Heart left ventricle (tissue), 16 donors: ENCODE results near the gene INO80. TPM values are rescaled to one million over a fixed set of nuclear protein-coding genes. Genes with fewer than 3 reads are reported as not detected.
A peak's percentile ranks its signal among the peaks of the same experiment; 100 is the strongest.

Experiments used
- ATAC-seq, 4 donors: fragments of 200-7000 bp; cut with Tn5 transposase; one replicate each; pipeline ENCODE4 v1.9.1; 2020 to 2022; ENCODE audit warnings: moderate library complexity in 4 of 4, mild to moderate bottlenecking in 3 of 4, moderate number of reproducible peaks in 1 of 4
- DNase-seq, 5 donors: peaks; one replicate each; pipeline ENCODE4 v3.0.0-alpha.2; 2020
- H3K27ac ChIP-seq, 12 donors: fragments of 200-600 bp; sonication (generic) in 4 of 12; one replicate each; pipeline versions ENCODE4 v1.5.0 to v1.8.0; 2016 to 2022; ENCODE audit warnings: mild to moderate bottlenecking in 2 of 12
- H3K27me3 ChIP-seq, 9 donors: fragments of 200-600 bp; sonication (generic) in 2 of 9; one replicate each; pipeline versions ENCODE4 v1.5.1 to v1.8.0; 2016 to 2022; ENCODE audit warnings: mild to moderate bottlenecking in 3 of 9
- H3K36me3 ChIP-seq, 9 donors: fragments of 200-600 bp; sonication (generic) in 2 of 9; one replicate each; pipeline versions ENCODE4 v1.5.0 to v1.8.0; 2018 to 2022; ENCODE audit warnings: mild to moderate bottlenecking in 2 of 9
- H3K4me1 ChIP-seq, 12 donors: fragments of 200-600 bp; sonication (generic) in 4 of 12; one replicate each; pipeline versions ENCODE4 v1.5.0 to v1.8.0; 2016 to 2022; ENCODE audit warnings: mild to moderate bottlenecking in 3 of 12
- H3K4me3 ChIP-seq, 12 donors: fragments of 200-600 bp; sonication (generic) in 4 of 12; one replicate each; pipeline versions ENCODE4 v1.5.0 to v1.8.0; 2017 to 2022; ENCODE audit warnings: mild to moderate bottlenecking in 9 of 12, moderate library complexity in 4 of 12
- H3K9me3 ChIP-seq, 12 donors: fragments of 200-600 bp; sonication (generic) in 4 of 12; one replicate each; pipeline versions ENCODE4 v1.5.0 to v1.8.0; 2016 to 2022; ENCODE audit warnings: mild to moderate bottlenecking in 1 of 12
- CTCF ChIP-seq, 12 donors: fragments of 200-600 bp; sonication (generic) in 4 of 12; IDR thresholded peaks; one replicate each; pipeline versions ENCODE4 v1.5.0 to v1.8.0; 2018 to 2022; ENCODE audit warnings: antibody characterized with exemption in 12 of 12, mild to moderate bottlenecking in 5 of 12
- POLR2A ChIP-seq, 2 donors: fragments of 450-650 bp; IDR thresholded peaks; one replicate each; pipeline ENCODE4 v1.6.1; 2017; ENCODE audit warnings: antibody characterized with exemption in 2 of 2, mild to moderate bottlenecking in 2 of 2, moderate library complexity in 2 of 2
- WGBS, 4 donors: extraction: QIAGEN DNeasy Blood & Tissue Kit in 2 of 4; methylation state at CpG; one replicate each; pipeline versions ENCODE4 v1.1.5 to v1.1.7; 2013 to 2018; 5-methylcytosine and 5-hydroxymethylcytosine counted together
- intact Hi-C, 10 donors: fragments of 100-400 bp; cut with DNase I; formaldehyde crosslinking; loops; one replicate each; pipeline versions ENCODE4 v1.11.1 to v1.14.2; 2022
- polyA plus RNA-seq, 2 donors: library from polyadenylated mRNA; stranded (reverse); fragments of 200-250 nt; gene quantifications; one replicate each; pipeline ENCODE4 v1.2.3, GENCODE V29; 2013
- total RNA-seq, 9 donors: library from RNA; depleted of rRNA in 2 of 9; stranded (reverse); fragments of >200 nt in 2 of 9; fragmentation: NEBNext Ultra II Directional in 3 of 9; extraction: Animal tissue kit (Norgen Biotek cat#: 25700) in 3 of 9; gene quantifications; one replicate each; pipeline versions ENCODE4 v1.1.0 to v1.2.4, GENCODE V29; 2016 to 2023
- donor health status: ischemic (EF 13 %, LVEDD 7.1; RV severe dilation, severe dysfunction).
- donor health status: healthy with polysubstance abuse.
- donor health status: DM: no; HTN: yes; CAD: no.
- donor health status: DM: no; HTN: no; CAD: no.
- donor health status: ischemic (EF 25% LVEDD 6.9; RV normal size, moderate dysfunction).
- donor health status: ischemic (EF 25% LVEDD 5.7; RV mildly dilated, moderate dysfunction).
- donor health status: healthy.
- donor health status: DM: yes; HTN: yes; CAD: no.
- donor health status: ischemic (EF 35%, LVEDD 5.7; RV mildly dilated, moderate dysfunction).
- donor health status: nonischemic (EF 11% LVEDD 7.7; RV severe dilation, severe dysfunction).
- donor health status: DM: yes; HTN: yes; CAD: no.
- donor health status: PGD.
- donor health status: ischemic (EF 29% LVEDD 5.4; RV normal size, mild dysfunction).
- donor health status: nonischemic (EF 23%, LVEDD 6.1; RV moderate dilation, normal function).

The INO80 gene
- total and polyA plus RNA-seq, 11 donors, result 4.7 to 20.9 (median 12.6) TPM

GRCh38 chr15:41116962-41117252, 827 bp upstream of the INO80 start:
- WGBS, 4 donors, result 70 to 81% (median 80%) methylated on average over 6 of the region's 6 CpGs
- ATAC-seq (peak in 1 of 4 donors; percentile 1), DNase-seq (no peak)
- no peaks in the 10 kb centered on the region for H3K9me3 ChIP-seq
- H3K36me3 ChIP-seq, result no peaks in the 10 kb centered on the region
- TF ChIP-seq POLR2A (IDR thresholded peaks at IDR 0.05), result no peak
- no peak for TF ChIP-seq CTCF (IDR thresholded peaks at IDR 0.05)
- intact Hi-C loops, result loop anchor here in 7 of 10 donors (1.0 to 10.0 kb wide), 6 partner anchors 114 to 225 kb away; partner anchors contain the start of genes CHP1 (in 6 of the 7), EXD1 (in 5 of the 7) and VPS18 (in 2 of the 7)
- H3K4me1 ChIP-seq, result peaks cover 0 to 23% (median 18%) of the 10 kb centered on the region in 12 donors
- H3K27me3 ChIP-seq, result peaks cover 0 to 3% (median 0%) of the 10 kb centered on the region in 9 donors
- H3K27ac ChIP-seq, result peak overlapping the region; percentile 91 to 100 (median 100)
- peak overlapping the region; percentile 72 to 98 (median 84) for H3K4me3 ChIP-seq

GRCh38 chr15:41115652-41116115, 396 bp downstream of the INO80 start:
- Histone ChIP-seq H3K4me3 (peak overlapping the region; percentile 72 to 98 (median 84)), H3K4me1 (peaks cover 0 to 24% (median 18%) of the 10 kb centered on the region in 12 donors), H3K36me3 (peaks cover 0 to 6% (median 0%) of the 10 kb centered on the region in 9 donors), H3K27me3 (no peaks in the 10 kb centered on the region), H3K9me3 (no peaks in the 10 kb centered on the region), H3K27ac (peak overlapping the region; percentile 91 to 100 (median 100))
- 0 to 1% (median 0%) methylated on average over 9 to 46 of the region's 46 CpGs for WGBS, 4 donors
- DNase-seq, result peak in 4 of 5 donors; percentile 55 to 73 (median 67)
- intact Hi-C loops, result loop anchor here in 7 of 10 donors (1.0 to 10.0 kb wide), 6 partner anchors 115 to 223 kb away; partner anchors contain the start of genes CHP1 (in 6 of the 7), EXD1 (in 5 of the 7) and VPS18 (in 2 of the 7)
- TF ChIP-seq POLR2A (IDR thresholded peaks at IDR 0.05) (no peak), CTCF (IDR thresholded peaks at IDR 0.05) (peak in 1 of 12 donors; percentile 3)
- peak; percentile 47 to 78 (median 62) for ATAC-seq

- no peaks in the 10 kb centered on the region for H3K27me3 ChIP-seq
- H3K9me3 ChIP-seq, result no peaks in the 10 kb centered on the region
- H3K4me3 ChIP-seq, result peak overlapping the region; percentile 72 to 98 (median 84)
- peak overlapping the region; percentile 91 to 100 (median 100) for H3K27ac ChIP-seq
- WGBS, 4 donors, result 0 to 1% (median 0%) methylated on average over 9 to 10 of the region's 10 CpGs
- no peak for DNase-seq
- H3K4me1 ChIP-seq, result peaks cover 0 to 24% (median 18%) of the 10 kb centered on the region in 12 donors
- peak in 1 of 4 donors; percentile 1 for ATAC-seq
- TF ChIP-seq POLR2A (IDR thresholded peaks at IDR 0.05) (no peak), CTCF (IDR thresholded peaks at IDR 0.05) (no peak)
- H3K36me3 ChIP-seq, result peaks cover 0 to 6% (median 0%) of the 10 kb centered on the region in 9 donors
- intact Hi-C loops, result loop anchor here in 6 of 10 donors (5.0 to 10.0 kb wide), 3 partner anchors 117 to 223 kb away; partner anchors contain the start of genes CHP1 (in 3 of the 6), EXD1 (in 3 of the 6) and VPS18 (in 1 of the 6)
These were observed 874 bp downstream of the INO80 start for GRCh38 chr15:41115161-41115651.

- H3K27ac ChIP-seq, result no peak overlapping the region
- 81 to 85% (median 84%) methylated on average over 5 of the region's 5 CpGs for WGBS, 4 donors
- TF ChIP-seq CTCF (IDR thresholded peaks at IDR 0.05) (no peak), POLR2A (IDR thresholded peaks at IDR 0.05) (no peak)
- no peaks in the 10 kb centered on the region for H3K27me3 ChIP-seq
- no peak for DNase-seq
- H3K4me1 ChIP-seq, result peaks cover 0 to 10% (median 3%) of the 10 kb centered on the region in 12 donors
- intact Hi-C loops, result loop anchor here in 1 of 10 donors (10.0 kb wide), 1 partner anchor 642 kb away; no protein-coding TSS in a partner anchor
- H3K36me3 ChIP-seq, result peaks cover 0 to 21% (median 2%) of the 10 kb centered on the region in 9 donors
- no peak overlapping the region for H3K4me3 ChIP-seq
- no peak for ATAC-seq
- H3K9me3 ChIP-seq, result no peaks in the 10 kb centered on the region
These were observed 9.1 kb downstream of the INO80 start for GRCh38 chr15:41106947-41107346.
